Esophagus (tissue), 2 donors: ENCODE results near the gene SGMS1. TPM values are rescaled to one million over a fixed set of nuclear protein-coding genes. Genes with fewer than 3 reads are reported as not detected.

Source experiments
- H3K27ac ChIP-seq, 2 donors: one replicate each; pipeline ENCODE4 v1.5.1; 2013; ENCODE audit warnings: low read depth in 2 of 2, mild to moderate bottlenecking in 2 of 2, inconsistent platforms in 1 of 2, low read length in 1 of 2, moderate library complexity in 1 of 2
- H3K27me3 ChIP-seq, 2 donors: one replicate each; pipeline ENCODE4 v1.6.1; 2013; ENCODE audit warnings: low read length in 2 of 2, control low read depth in 1 of 2, mild to moderate bottlenecking in 1 of 2; ENCODE audit not compliant: insufficient read depth in 2 of 2, control insufficient read depth in 1 of 2
- H3K36me3 ChIP-seq, 2 donors: one replicate each; pipeline ENCODE4 v1.6.1; 2013; ENCODE audit warnings: low read length in 1 of 2; ENCODE audit not compliant: control insufficient read depth in 2 of 2, insufficient read depth in 2 of 2
- H3K4me1 ChIP-seq, 2 donors: one replicate each; pipeline ENCODE4 v1.6.1; 2013; ENCODE audit warnings: low read length in 1 of 2; ENCODE audit not compliant: control insufficient read depth in 2 of 2, insufficient read depth in 2 of 2
- H3K4me3 ChIP-seq, 2 donors: one replicate each; pipeline ENCODE4 v1.5.1; 2013; ENCODE audit warnings: low read length in 2 of 2, mild to moderate bottlenecking in 2 of 2, low read depth in 1 of 2, moderate library complexity in 1 of 2
- H3K9me3 ChIP-seq, 2 donors: one replicate each; pipeline ENCODE4 v1.6.1; 2013; ENCODE audit warnings: mild to moderate bottlenecking in 2 of 2, low read depth in 1 of 2, low read length in 1 of 2, moderate library complexity in 1 of 2; ENCODE audit not compliant: control insufficient read depth in 2 of 2, insufficient read depth in 1 of 2
- WGBS, 2 donors: extraction: QIAGEN DNeasy Blood & Tissue Kit; methylation state at CpG; one replicate each; pipeline ENCODE4 v1.1.7; 2013; 5-methylcytosine and 5-hydroxymethylcytosine counted together
- polyA plus RNA-seq, 2 donors: library from polyadenylated mRNA; stranded (reverse); fragments of 200-250 nt; gene quantifications; one replicate each; pipeline ENCODE4 v1.2.3, GENCODE V29; 2013
- donor health status: healthy with polysubstance abuse.
- donor health status: Bipolar disorder and iron deficiency.

Gene SGMS1
- polyA plus RNA-seq, 2 donors: 5.4 to 7.9 TPM

DNA sequence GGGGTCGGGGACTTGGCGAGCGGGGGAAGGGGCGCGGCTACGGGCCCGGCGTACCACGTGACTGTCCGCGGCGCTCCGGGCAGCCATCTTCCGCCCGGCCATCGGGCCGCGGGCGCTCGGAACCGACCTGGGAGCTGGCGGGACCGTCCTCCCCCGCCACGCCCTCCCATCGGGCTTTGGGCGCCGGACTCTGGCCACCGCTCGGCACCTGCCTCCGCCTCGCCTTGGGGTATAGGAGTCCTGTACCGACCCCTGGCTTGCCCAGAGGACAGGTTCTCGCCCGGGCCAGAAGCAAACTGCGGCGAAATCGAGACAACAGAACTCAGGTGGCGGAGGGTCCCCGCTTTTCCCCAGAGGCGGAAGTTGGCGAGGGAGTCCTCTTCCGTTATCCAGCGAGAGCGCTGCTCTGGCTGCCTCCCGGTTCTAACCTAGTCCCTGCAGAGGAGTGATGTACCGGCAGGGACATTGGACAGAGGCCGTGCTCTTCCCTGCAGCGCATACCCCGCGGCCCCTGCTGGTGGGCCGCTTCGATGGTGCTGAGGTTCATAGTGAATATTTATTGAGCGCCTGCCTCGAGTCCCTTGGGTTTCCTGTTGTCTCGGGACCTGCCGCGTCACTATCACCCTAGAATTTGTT, 1.2 kb upstream of the SGMS1 start:
- H3K27ac ChIP-seq: peak overlapping the region; percentile 95 to 98
- H3K36me3 ChIP-seq: no peaks in the 10 kb centered on the region
- WGBS, 2 donors: 0% methylated on average over 53 to 58 of the region's 58 CpGs
- H3K4me1 ChIP-seq: no peaks in the 10 kb centered on the region
- no peaks in the 10 kb centered on the region for H3K9me3 ChIP-seq
- H3K4me3 ChIP-seq: peak overlapping the region; percentile 79 to 93
- H3K27me3 ChIP-seq: no peaks in the 10 kb centered on the region

DNA sequence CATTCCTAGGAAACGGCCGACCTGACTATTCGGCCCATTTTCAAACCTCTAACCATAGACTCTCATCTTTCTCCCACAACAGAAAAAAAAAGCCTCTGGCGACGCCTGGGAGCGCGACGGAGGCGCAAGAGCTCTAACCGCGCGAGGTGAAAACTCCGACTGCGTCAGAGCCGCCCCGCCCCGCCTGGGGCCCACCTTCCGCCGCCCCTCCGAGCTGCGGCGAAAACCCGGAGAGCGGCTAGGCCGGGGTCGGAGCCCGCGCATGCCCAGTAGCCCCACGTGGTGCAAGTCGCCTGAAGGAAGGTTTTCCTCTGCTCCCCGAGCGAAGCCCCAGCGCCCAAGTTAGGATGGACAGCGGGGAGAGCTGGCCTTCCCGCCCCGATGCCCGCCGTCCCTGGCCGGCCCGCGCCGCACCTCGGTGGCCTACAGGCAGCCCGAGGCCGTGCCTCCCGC, 683 bp upstream of the SGMS1 start:
- no peaks in the 10 kb centered on the region for H3K36me3 ChIP-seq
- 0 to 1% methylated on average over 46 of the region's 46 CpGs for WGBS, 2 donors

DNA sequence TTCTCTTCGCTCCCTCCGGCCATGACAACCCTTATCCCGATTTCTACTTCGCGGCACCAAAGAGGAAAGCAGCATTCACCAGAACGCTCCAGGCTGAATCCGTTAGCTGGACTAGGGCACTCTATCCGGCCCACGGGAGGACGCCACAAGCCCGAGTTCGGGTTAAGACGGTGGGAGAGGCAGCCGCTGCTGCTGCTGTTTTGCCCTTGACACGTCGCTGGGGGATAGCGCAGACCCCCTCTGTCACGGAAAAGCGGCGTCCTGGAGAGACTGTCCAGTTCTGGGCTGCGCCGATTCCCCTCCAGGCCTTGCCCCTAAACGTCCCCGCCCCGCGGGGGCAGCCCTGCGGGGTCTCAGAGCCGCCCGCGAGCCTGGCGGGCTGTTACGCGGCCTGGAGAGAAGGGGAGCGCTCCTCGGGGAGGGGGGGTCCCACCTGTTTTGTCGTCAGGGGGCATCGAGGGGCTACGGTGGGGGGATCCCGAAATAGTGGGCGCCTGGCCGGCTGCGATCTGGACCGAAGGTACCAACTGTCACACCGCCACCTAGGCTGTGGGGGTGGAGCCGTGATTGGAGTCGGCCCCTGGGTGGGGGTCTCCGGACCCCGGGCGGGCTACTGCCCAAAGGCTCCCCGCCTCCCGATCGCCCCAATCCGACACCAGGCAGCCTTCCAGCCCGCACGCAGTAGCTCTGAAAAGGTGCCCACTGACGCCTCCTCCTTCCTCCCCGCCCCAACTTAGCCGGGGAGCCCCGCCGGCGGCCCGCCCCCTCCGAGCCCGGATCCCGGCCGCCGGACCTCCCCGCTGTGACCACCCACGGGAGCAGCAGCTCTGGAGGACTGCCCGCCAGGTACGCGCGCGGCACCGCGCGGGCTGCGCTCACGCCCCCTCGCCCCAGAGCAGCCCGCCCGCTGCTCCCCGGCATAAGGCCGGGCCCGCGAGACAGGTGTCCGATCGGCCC, 772 bp downstream of the SGMS1 start:
- Histone ChIP-seq H3K9me3 (no peaks in the 10 kb centered on the region), H3K36me3 (no peaks in the 10 kb centered on the region), H3K4me1 (no peaks in the 10 kb centered on the region), H3K27ac (peak overlapping the region; percentile 95 to 98), H3K4me3 (peak overlapping the region; percentile 79 to 93), H3K27me3 (no peaks in the 10 kb centered on the region)
- 1% methylated on average over 76 to 88 of the region's 88 CpGs for WGBS, 2 donors

More for the DNA sequence above, 683 bp upstream of the SGMS1 start:
- no peaks in the 10 kb centered on the region for H3K27me3 ChIP-seq
- peak overlapping the region; percentile 79 to 93 for H3K4me3 ChIP-seq
- H3K27ac ChIP-seq: peak overlapping the region; percentile 95 to 98
- H3K9me3 ChIP-seq: no peaks in the 10 kb centered on the region
- no peaks in the 10 kb centered on the region for H3K4me1 ChIP-seq

DNA sequence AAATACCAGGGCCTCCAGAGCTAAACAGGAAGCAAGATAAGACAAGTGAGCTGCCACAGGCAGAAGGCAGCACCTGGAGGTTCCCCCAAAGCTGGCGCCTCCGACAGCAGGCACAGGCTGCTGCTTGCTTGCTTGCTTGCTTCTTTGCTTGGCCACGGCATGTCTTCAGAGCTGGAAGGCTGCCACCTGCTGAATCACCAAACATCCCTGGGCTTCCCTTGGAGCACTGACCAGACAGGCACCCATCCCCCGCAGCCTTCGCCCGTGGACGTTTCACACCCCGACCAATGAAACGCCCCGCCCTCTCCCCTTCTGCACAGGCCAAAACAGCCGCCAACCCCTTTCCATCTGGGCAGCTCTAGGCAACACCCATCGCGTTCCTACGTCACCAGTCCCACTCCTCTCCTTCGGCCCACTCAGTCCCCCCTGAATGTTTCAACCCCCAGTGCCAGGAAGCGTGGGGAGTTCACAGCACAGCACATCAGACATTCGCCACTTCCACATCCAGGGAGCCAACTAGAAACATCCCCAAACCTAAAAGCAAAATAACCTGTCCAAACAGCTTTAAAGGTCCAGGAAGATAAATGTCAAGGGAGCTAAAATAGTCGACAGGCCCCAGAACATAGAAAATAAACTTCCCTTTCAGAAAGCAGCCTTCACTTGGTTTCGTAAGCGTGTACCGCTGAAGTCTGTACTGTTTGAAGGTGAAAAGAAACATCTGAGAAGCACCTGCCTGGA, 1.6 kb downstream of the SGMS1 start:
- Histone ChIP-seq H3K27ac (peak overlapping the region; percentile 95 to 98), H3K9me3 (no peaks in the 10 kb centered on the region), H3K4me3 (peak overlapping the region; percentile 79 to 93), H3K27me3 (no peaks in the 10 kb centered on the region), H3K4me1 (no peaks in the 10 kb centered on the region), H3K36me3 (no peaks in the 10 kb centered on the region)
- 1% methylated on average over 21 of the region's 21 CpGs for WGBS, 2 donors

DNA sequence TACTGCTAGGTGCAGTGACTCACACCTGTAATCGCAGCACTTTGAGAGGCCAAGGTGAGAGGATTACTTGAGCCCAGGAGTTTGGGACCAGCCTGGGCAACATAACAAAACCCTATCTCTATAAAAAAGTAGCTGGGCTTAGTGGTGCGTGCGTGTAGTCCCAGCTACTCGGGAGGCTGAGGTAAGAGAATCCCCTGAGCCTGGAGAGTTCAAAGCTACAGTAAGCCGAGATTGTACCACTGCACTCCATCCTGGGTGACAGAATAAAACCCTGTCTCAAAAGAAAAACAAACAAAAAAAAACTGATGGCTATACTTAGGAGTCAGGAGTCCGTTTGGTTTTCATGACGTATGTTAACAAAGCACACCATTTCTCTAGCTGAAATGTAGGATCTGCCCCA, 2.9 kb downstream of the SGMS1 start:
- Histone ChIP-seq H3K9me3 (no peaks in the 10 kb centered on the region), H3K4me1 (no peaks in the 10 kb centered on the region), H3K27ac (no peak overlapping the region), H3K27me3 (no peaks in the 10 kb centered on the region), H3K4me3 (no peak overlapping the region), H3K36me3 (no peaks in the 10 kb centered on the region)
- WGBS, 2 donors: 55 to 58% methylated on average over 7 of the region's 7 CpGs

DNA sequence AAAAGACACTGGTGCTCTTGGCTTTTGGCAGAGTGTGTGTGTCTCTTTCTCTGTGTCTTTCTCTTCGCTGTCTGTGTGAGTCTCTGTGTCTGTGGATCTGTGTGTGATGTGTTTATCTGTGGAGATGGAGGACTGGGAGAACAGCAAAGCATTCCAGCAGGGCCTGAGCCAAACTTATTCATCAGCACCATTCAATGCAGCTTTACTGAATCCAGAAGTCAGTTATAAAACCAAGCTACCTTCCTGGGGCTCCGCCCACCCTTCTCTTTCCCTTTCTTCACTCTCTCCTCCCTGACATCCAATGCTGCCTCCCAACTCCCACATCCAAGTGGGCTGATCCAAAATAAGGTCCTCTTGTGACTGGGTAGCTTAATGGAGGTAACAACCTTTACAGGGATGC, 3.9 kb downstream of the SGMS1 start:
- Histone ChIP-seq H3K4me3 (no peak overlapping the region), H3K36me3 (no peaks in the 10 kb centered on the region), H3K4me1 (no peaks in the 10 kb centered on the region), H3K9me3 (no peaks in the 10 kb centered on the region), H3K27ac (no peak overlapping the region), H3K27me3 (no peaks in the 10 kb centered on the region)
- 57 to 67% methylated on average over 2 of the region's 2 CpGs for WGBS, 2 donors

DNA sequence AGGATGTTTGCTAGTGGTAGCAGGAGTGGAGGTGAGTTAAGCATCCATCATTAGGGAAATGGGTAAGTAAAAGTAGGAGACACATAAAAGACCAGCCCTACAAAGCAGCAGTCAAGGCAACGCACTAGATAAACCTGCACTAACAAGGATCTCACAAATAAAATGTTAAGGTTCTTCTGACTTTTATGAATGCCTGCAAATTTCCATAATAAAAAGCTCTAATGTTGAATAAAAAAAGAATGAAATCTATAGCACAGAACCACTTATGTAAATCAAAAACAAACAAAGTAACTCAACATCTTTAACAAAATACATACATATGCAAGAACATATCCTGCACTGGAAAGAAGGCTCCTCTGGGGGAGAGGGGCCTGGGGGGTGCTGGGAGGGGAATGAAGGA, 4.6 kb downstream of the SGMS1 start:
- WGBS, 2 donors: 65 to 68% methylated on average over 1 of the region's 1 CpG
- Histone ChIP-seq H3K27ac (no peak overlapping the region), H3K36me3 (no peaks in the 10 kb centered on the region), H3K9me3 (no peaks in the 10 kb centered on the region), H3K27me3 (no peaks in the 10 kb centered on the region), H3K4me3 (no peak overlapping the region), H3K4me1 (peaks cover 4 to 5% of the 10 kb centered on the region in 2 donors)

DNA sequence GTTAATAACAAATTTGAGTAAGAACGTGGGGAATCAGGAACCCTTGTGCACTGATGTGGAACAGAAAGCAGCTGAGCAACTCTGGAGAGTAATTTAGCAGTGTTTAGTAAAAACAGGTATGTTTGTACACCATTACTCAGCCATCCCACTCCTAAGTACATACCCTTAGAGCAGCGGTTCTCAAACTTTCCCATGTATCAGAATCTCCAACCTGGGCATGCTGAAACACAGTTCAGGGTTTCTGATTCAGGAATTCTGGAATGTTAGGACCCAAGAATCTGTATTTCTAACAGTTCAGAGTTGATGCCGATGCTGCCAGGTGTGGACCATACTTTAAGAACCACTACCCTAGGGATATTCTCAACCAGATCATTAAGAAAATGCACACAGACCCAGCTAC, 5.1 kb downstream of the SGMS1 start:
- Histone ChIP-seq H3K4me1 (peaks cover 4 to 6% of the 10 kb centered on the region in 2 donors), H3K36me3 (no peaks in the 10 kb centered on the region), H3K9me3 (no peaks in the 10 kb centered on the region), H3K4me3 (no peak overlapping the region), H3K27me3 (no peaks in the 10 kb centered on the region), H3K27ac (no peak overlapping the region)
- WGBS, 2 donors: 49 to 63% methylated on average over 3 of the region's 3 CpGs

DNA sequence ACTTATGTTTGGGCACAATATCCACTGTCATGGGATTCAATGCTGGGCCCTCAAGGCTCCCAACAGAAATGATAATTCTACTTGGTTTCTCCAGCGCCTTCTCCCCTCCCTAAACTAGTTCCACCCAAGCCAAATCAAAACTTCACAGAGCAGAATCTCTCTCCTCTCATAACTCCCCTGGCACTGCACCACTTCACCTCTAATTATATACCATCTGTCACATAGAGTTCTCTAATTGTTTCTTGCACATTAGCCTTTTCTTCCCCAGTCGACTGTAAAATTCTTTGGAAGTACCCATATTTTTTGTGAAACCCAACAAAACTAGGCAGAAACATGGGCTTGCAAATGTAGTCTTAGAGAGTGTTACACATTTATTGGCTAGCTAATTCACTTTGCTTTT, 8.1 kb downstream of the SGMS1 start:
- WGBS, 2 donors: 78 to 88% methylated on average over 2 of the region's 2 CpGs
- Histone ChIP-seq H3K27ac (no peak overlapping the region), H3K27me3 (no peaks in the 10 kb centered on the region), H3K4me1 (peaks cover 4 to 13% of the 10 kb centered on the region in 2 donors), H3K4me3 (no peak overlapping the region), H3K36me3 (no peaks in the 10 kb centered on the region), H3K9me3 (no peaks in the 10 kb centered on the region)
